NCI-H2171 (cell line): ENCODE measurements around the gene LMBR1.
A peak's percentile ranks its signal among the peaks of the same experiment; 100 is the strongest.
"Not testable (repeated sequence)": the region's sequence is repeated elsewhere in the genome, so short reads cannot be mapped to it uniquely, and the experiment has no call there.

Experiments
- DNase-seq: peaks from one replicate; lab custom pipeline; 2025; lab: John Stamatoyannopoulos, UW

LMBR1 gene

DNA sequence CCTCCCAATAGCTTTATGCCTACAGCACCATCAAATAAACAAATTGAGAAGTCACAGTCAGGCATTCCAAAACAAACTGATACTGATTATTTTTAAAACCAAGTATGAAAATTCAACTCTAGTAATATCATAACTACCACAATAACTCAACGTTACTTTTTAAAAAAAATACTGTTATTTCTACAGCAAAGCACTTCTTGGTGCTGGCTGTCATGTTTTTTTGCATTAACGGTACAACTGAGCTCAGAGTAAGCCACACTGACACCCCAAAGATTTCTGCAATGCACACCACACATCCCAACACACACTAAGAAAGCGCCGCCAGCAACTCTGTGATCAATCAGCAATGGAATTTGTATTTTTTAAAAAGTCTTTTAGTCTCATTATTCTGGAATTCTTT, 138.8 kb downstream of the LMBR1 start:
- DNase-seq, result no peak

DNA sequence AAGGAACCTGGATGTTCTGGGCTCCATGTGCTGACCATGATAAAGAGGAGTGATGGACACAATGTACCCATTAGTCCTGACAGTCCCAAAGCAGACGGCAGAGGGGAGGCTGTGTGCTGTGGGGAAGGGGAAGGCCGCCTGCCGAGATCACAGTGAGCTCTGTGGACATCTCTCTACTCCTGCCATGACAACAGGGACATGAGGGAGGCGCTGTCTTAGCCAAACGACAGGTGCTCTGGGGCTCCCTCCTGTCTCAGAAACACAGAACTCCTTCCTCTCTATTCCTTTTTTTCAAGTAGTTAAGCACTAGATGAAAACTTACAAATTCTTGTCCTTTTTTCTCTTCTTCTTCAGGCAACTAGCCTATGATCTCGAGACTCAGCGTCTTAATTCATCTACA, 139.4 kb downstream of the LMBR1 start:
- no peak for DNase-seq

DNA sequence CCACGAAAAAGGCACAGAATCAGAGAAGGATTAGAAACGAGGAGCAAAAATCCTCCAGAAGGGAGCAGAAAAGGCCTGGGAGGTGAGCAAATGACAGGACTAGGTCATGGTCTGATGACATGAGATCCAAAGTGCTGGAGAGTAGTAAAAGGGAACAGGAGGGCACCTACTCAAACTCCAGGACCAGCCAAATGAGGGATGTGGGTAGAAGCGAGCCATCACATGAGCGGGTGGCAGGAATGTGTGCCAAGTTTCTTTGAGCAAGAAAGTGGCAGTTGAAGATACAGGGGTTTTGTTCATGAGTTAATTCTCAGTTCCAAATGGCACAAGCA, 139.8 kb downstream of the LMBR1 start:
- no peak for DNase-seq

DNA sequence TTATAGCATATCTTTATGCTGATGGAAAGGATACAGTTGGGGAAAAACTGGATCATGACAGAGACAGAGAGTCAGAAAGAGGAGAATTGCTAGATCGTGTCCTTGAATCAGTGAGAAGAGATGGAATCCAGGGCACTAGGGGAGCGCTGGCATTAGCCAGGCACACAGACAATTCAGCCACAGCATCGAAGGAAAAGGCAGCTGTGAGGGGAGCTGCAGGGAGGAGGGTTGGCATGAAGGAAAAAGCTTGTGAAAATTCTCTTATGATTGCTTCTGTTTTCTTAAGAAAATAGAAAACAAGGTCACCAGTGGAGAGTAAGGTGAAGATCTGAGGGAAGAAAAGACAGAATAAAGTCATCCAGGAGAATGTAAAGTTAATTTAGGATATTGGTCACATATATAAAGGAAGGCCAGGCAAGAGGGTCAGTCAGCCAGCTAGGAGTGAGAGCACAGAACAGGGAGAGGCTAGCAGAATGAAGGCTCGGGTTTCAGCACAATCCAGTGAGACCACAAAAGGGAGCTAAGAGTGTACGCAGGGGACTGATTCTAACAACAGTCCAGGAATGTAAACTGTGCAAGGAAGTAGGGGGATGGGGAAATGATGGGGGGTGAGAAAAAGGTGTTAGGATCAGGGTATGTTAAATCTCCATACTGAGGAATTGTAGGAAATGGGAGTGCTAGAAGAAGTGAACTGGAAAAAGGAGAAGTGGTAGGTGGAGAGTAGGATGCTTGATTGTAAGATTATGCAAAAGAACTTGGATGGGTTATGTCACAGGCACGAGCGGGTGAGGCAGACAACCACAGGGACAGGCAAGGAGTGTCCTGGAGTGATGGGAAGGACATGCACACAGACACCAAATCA, 140.4 kb downstream of the LMBR1 start:
- DNase-seq, result no peak

DNA sequence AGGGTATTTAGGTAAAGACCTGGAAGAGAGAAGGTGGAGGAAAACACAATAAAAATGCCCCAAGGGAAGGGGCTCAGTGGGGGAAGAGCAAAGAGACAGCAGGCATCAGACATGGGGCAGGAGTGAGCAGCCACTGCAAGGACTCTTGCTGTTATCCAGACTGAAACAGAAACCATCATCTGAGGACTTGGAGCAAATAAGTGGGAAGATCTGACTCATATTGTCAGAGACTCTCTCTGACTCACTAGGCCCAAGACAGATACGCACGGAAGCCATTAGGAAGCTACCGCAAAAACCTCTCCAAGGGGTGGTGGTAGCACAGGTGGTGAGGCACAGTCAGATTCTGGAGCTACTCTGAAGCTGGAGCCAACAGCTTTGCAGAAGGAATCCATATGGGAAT, 141.7 kb downstream of the LMBR1 start:
- DNase-seq, result no peak

GRCh38 chr7:156747718-156748117, 145.3 kb downstream of the LMBR1 start:
- no peak for DNase-seq

DNA sequence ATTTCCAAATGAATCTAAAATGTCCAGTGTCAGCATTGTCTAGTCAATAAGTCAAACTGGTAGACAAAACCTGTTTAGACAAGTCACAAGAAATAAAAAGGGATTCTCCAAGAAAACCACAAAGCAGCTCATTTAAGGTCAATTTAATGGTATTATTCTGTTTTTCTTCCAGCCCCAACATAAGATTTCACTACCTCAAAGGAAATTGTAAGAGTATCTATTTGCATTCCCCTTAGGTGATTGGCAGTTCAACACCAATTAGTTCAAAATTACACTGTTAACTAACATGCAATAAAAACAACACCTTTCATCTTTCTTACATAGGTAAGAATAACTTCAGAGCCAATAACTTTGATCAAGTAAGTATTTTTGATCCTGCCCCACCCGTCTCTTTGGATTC, 146.1 kb downstream of the LMBR1 start:
- DNase-seq, result no peak

DNA sequence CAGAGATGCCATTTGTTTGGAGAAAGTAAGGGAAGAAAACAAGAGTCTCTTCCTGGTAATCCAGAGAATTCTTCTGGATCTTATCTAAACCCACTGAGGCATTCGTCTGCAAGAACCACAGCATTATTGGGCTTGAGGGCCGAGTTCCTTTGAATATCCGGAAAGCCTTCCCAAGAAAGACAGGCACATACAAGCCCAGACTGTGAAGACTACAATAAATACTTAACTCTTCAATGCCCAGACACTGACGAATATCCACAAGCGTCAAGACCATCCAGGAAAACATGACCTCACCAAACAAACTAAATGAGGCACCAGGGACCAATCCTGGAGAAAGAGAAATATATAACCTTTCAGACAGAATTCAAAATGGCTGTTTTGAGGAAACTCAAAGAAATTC, 153.4 kb downstream of the LMBR1 start:
- no peak for DNase-seq

DNA sequence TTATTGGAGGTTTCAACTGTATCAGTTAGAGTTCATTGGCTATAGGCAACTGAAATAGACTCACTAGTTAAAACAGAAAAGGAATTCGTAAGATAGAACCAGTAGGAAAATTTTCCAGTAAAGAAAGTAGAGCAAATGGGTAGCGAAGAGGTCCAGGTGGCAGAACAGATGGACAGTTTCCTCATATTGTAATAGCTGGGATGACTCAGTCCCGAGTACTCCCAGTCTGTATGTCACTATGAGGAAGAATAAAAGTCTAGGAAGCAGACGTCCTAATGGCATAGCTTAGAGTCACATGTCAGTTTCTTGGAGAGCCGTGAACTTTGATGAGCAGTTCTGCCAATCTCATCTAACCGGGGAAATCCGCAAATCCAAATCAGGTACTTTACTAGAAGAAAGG, 157.1 kb downstream of the LMBR1 start:
- DNase-seq, result peak; percentile 44

DNA sequence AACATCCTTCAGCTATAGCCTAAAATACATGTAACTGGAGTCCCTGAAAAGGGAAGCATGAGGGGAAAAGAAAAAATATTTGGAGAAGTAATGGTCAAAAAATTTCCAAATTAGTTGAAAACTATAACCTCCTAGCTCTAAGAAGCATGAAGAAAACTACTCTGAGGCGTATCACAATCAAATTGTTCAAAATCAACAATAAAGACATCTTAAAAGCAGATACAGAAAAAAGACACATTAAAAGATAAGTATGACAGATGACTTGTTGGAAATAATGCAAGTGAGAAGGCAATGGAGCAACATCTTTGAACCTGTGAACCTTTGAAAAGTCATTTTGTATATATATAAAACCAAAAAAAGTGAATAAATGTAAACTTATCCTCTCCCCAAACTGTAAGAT, 159.3 kb downstream of the LMBR1 start:
- DNase-seq, result no peak

GRCh38 chr7:156732091-156732625, 160.8 kb downstream of the LMBR1 start:
- DNase-seq, result no peak

DNA sequence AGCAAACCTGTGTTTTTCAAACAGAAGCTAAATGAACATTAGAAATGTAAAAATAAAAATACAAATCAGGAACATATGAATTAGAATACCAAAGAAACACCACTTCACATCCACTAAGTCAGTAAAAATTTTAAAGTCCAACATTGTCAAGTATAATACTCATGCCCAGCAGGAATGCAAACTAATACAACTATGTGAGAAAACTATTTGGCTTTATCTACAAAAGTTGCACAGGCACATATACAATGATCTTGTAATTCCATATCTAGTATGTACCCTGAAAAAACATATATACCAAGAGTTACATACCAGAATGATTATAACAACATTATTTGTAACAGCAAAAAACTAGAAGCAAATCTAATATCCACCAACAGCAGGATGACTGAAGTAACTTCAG, 161.3 kb downstream of the LMBR1 start:
- DNase-seq, result no peak

DNA sequence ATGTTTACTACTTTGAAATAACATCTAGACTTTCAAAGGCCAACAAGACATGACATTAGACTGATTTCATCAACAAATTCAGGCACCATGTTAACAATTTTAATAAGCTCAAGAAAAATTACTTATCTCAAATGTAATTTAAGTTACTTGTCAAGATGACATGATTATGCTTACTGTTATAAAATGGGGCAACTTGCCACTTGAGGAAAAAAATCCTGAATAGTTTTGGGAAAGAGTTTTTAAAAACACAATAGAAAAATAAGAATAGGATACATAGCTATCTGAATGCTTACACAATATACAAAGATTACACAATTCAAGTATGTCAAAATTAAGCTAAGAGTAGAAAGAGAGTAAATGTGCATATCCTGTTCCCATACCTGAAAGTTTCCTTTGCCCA, 167.0 kb downstream of the LMBR1 start:
- DNase-seq, result no peak

DNA sequence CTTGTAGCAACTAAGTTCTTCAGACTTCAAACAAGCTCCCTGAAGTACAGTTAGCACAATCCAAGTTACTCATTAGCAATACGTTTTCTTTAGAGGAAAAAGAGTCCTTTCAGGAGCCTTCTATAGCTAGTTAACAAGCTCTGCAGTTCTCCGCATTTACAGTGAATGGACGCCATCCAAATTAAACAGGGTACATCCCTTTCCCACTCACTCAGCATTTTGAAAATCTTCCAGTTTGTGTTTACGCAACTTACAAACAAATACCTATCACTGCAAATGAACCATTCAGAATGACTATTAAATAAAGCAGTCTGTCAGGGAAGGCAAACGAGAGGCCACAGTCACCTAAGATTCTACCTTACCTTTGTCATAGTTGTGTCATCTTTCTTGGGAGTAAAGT, 167.9 kb downstream of the LMBR1 start:
- DNase-seq, result no peak

GRCh38 chr7:156722043-156722826, 170.7 kb downstream of the LMBR1 start:
- no peak for DNase-seq

GRCh38 chr7:156703773-156704482, 189.1 kb downstream of the LMBR1 start:
- no peak for DNase-seq

GRCh38 chr7:156703209-156703608, 189.8 kb downstream of the LMBR1 start:
- no peak for DNase-seq

DNA sequence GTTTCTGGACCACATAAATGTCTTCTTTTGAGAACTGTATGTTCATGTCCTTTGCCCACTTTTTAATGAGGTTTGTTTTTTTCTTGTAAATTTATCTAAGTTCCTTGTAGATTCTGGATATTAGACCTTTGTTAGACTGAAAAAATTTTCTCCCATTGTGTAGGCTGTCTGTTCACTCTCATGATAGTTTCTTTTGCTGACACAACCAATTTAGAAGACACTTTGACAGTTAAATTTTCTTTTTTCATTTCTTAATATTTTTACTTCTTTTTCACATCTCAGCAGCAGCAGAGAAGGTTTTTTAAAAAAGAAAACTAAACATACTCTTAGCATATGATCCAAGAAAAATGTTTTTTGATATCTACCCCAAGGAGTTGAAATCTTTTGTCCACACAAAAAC, 190.6 kb downstream of the LMBR1 start:
- no peak for DNase-seq

- not testable (repeated sequence) for DNase-seq
Observed at GRCh38 chr7:156701787-156702186, 191.2 kb downstream of the LMBR1 start.

DNA sequence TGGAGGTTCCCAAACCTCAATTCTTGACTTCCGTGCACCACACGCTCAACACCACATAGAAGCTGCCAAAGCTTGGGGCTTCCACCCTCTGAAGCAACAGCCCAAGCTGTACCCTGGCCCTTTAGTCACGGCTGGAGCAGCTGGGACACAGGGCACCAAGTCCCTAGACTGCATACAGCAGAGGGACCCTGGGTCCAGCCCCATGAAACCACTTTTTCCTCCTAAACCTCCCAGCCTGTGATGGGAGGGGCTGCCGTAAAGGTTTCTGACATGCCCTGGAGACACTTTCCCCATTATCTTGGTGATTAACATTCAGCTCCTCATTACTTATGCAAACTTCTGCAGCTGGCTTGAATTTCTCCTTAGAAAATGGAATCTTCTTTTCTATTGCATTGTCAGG, 194.5 kb downstream of the LMBR1 start:
- DNase-seq, result not testable (repeated sequence)

GRCh38 chr7:156697283-156697682, 195.7 kb downstream of the LMBR1 start:
- not testable (repeated sequence) for DNase-seq

DNA sequence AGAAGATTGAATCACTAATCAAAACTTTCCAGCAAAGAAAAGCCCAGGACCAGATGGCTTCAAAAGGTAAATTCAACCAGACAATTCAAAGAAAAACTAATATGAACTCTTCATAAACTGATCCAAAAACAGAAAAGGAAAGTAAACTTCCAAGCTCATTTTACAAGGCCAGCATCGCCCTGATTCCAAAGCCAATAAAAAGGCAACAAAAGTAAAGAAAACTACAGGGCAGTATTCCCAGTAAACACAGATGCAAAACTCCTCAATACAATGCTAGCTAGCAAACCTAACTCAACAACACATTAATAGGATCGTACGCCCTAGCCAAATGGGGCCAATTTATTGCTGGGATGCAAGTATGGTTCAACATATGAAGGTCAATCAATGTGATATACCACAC, 199.4 kb downstream of the LMBR1 start:
- DNase-seq, result no peak

- no peak for DNase-seq
Observed at GRCh38 chr7:156692849-156693248, 200.1 kb downstream of the LMBR1 start.
